T-cell (primary cell): Measurements from ENCODE around the gene ARMC6. TPM values are rescaled to one million over a fixed set of nuclear protein-coding genes. Genes with fewer than 3 reads are reported as not detected.
"Not testable (repeated sequence)": the region's sequence is repeated elsewhere in the genome, so short reads cannot be mapped to it uniquely, and the experiment has no call there.

Experiments
- ATAC-seq, 4 experiments: fragments of 200-7000 bp in 3 of 4; fragments of 150-1000 bp in 1 of 4; cut with Tn5 transposase; replicated peaks in 1 of 4; 1 replicate in 3 of 4; 2 replicates in 1 of 4; pipeline ENCODE4 v1.10.0; 2021; ENCODE audit warnings: moderate library complexity in 3 of 4, mild to moderate bottlenecking in 2 of 4, moderate number of reproducible peaks in 1 of 4
- CTCF ChIA-PET, 2 donors: fragments of 300-600 bp; sonication (Branson Sonifier 250); formaldehyde crosslinking; loops; one replicate each; lab custom pipeline; 2022; ENCODE audit warnings: antibody characterized with exemption in 2 of 2; lab: Charles Lee
- POLR2A ChIA-PET, 2 donors: fragments of 300-600 bp; sonication (Branson Sonifier 250); formaldehyde crosslinking; loops; one replicate each; lab custom pipeline; 2022; ENCODE audit warnings: antibody characterized with exemption in 2 of 2; lab: Charles Lee
- DNase-seq, 35 experiments: peaks; one replicate each; pipeline versions ENCODE4 v3.0.0 to v3.0.0-alpha.2; 2013 to 2023
- H3K27ac ChIP-seq: one replicate; pipeline ENCODE4 v1.5.1; 2013; ENCODE audit warnings: low read length
- H3K27me3 ChIP-seq, 2 experiments: replicated peaks in 1 of 2; 1 replicate in 1 of 2; 2 replicates in 1 of 2; pipeline versions ENCODE4 v1.6.1 to v1.7.0; 2013; ENCODE audit warnings: low read length in 1 of 2, mixed read lengths in 1 of 2; ENCODE audit not compliant: control insufficient read depth in 2 of 2, insufficient read depth in 2 of 2; ENCODE audit errors: extremely low read depth in 1 of 2
- H3K36me3 ChIP-seq, 2 donors: 1 replicate in 1 of 2; 2 replicates in 1 of 2; pipeline versions ENCODE4 v1.6.1 to v1.7.0; 2013; ENCODE audit warnings: low read length in 1 of 2; ENCODE audit not compliant: control insufficient read depth in 2 of 2, insufficient read depth in 1 of 2; ENCODE audit errors: extremely low read depth in 1 of 2
- H3K4me1 ChIP-seq, 2 experiments: 1 replicate in 1 of 2; 2 replicates in 1 of 2; pipeline versions ENCODE4 v1.6.1 to v1.7.0; 2013; ENCODE audit warnings: low read length in 2 of 2, mixed read lengths in 1 of 2; ENCODE audit not compliant: insufficient read depth in 2 of 2, control insufficient read depth in 1 of 2; ENCODE audit errors: extremely low read depth in 1 of 2
- H3K4me3 ChIP-seq, 2 donors: 1 replicate in 1 of 2; 2 replicates in 1 of 2; pipeline versions ENCODE4 v1.5.1 to v1.7.0; 2013; ENCODE audit warnings: mild to moderate bottlenecking in 2 of 2, low read length in 1 of 2, moderate library complexity in 1 of 2; ENCODE audit not compliant: control insufficient read depth in 1 of 2; ENCODE audit errors: extremely low read depth in 1 of 2
- H3K9me3 ChIP-seq: 2 replicates; pipeline ENCODE4 v1.7.0; 2013
- H3K27ac Mint-ChIP-seq, 2 donors: one replicate each; pipeline ENCODE4 v1.8.0; 2020 to 2021; ENCODE audit warnings: mild to moderate bottlenecking in 2 of 2, mixed read lengths in 2 of 2
- H3K27me3 Mint-ChIP-seq, 2 donors: one replicate each; pipeline ENCODE4 v1.8.0; 2021 to 2022; ENCODE audit warnings: mixed read lengths in 2 of 2
- H3K36me3 Mint-ChIP-seq: one replicate; pipeline ENCODE4 v1.8.0; 2021; ENCODE audit warnings: mixed read lengths
- H3K4me1 Mint-ChIP-seq, 3 donors: one replicate each; pipeline ENCODE4 v1.8.0; 2020 to 2022; ENCODE audit warnings: mixed read lengths in 3 of 3, mild to moderate bottlenecking in 1 of 3
- H3K4me3 Mint-ChIP-seq, 3 donors: one replicate each; pipeline ENCODE4 v1.8.0; 2020 to 2022; ENCODE audit warnings: mild to moderate bottlenecking in 3 of 3, mixed read lengths in 3 of 3, moderate library complexity in 3 of 3
- H3K9me3 Mint-ChIP-seq, 3 donors: one replicate each; pipeline ENCODE4 v1.8.0; 2020 to 2022; ENCODE audit warnings: mixed read lengths in 3 of 3
- WGBS: methylation state at CpG from one replicate; pipeline ENCODE4 v1.1.5; 2013; ENCODE audit warnings: missing lambda C conversion rate; ENCODE audit not compliant: insufficient coverage; 5-methylcytosine and 5-hydroxymethylcytosine counted together
- total RNA-seq, 35 experiments: library from RNA in 6 of 35; stranded (reverse) in 6 of 35; fragments of 120-200 nt in 1 of 35; gene quantifications; one replicate each; pipeline versions ENCODE4 v1.2.1 to v1.2.4 and lab custom pipeline; 2013 to 2026

The ARMC6 gene
- total RNA-seq, 5 donors from 2014 or later (not counting 1 experiment from before 2014, with no cell fraction given), result 12.8 to 22.7 (median 18.7) TPM

GRCh38 chr19:19098084-19098702 lies 64.8 kb downstream of the ARMC6 start:
- whole genome bisulfite sequencing, result 88% methylated on average over 8 of the region's 9 CpGs
- no peaks in the 10 kb centered on the region for H3K4me1 Mint-ChIP-seq
- Histone ChIP-seq H3K27ac (no peak overlapping the region), H3K27me3 (no peaks in the 10 kb centered on the region), H3K4me1 (no peaks in the 10 kb centered on the region), H3K4me3 (no peak overlapping the region), H3K9me3 (no peaks in the 10 kb centered on the region), H3K36me3 (peaks cover 12 to 44% of the 10 kb centered on the region in 2 donors)
- ChIA-PET CTCF (no interaction called here), POLR2A (no interaction called here)
- H3K27me3 Mint-ChIP-seq, result no peaks in the 10 kb centered on the region
- H3K4me3 Mint-ChIP-seq, result no peak overlapping the region
- H3K36me3 Mint-ChIP-seq, result peaks cover 18% of the 10 kb centered on the region
- no peaks in the 10 kb centered on the region for H3K9me3 Mint-ChIP-seq
- DNase-seq (no peak), ATAC-seq (no peak)
- H3K27ac Mint-ChIP-seq, result no peak overlapping the region

- Histone ChIP-seq H3K27ac (no peak overlapping the region), H3K36me3 (peaks cover 12 to 48% of the 10 kb centered on the region in 2 donors), H3K27me3 (no peaks in the 10 kb centered on the region), H3K4me1 (no peaks in the 10 kb centered on the region), H3K9me3 (no peaks in the 10 kb centered on the region), H3K4me3 (no peak overlapping the region)
- 96% methylated on average over 17 of the region's 18 CpGs for WGBS
- ChIA-PET CTCF (no interaction called here), POLR2A (no interaction called here)
- Mint-ChIP-seq H3K36me3 (peaks cover 18% of the 10 kb centered on the region), H3K4me3 (no peak overlapping the region), H3K27me3 (no peaks in the 10 kb centered on the region), H3K27ac (no peak overlapping the region), H3K9me3 (no peaks in the 10 kb centered on the region), H3K4me1 (no peaks in the 10 kb centered on the region)
- ATAC-seq, result no peak
- DNase-seq, result no peak
Observed at GRCh38 chr19:19098703-19099632, 65.6 kb downstream of the ARMC6 start.

- ChIA-PET CTCF (no interaction called here), POLR2A (no interaction called here)
- peaks cover 13% of the 10 kb centered on the region for H3K36me3 Mint-ChIP-seq
- Histone ChIP-seq H3K4me3 (no peak overlapping the region), H3K9me3 (no peaks in the 10 kb centered on the region), H3K27me3 (no peaks in the 10 kb centered on the region), H3K4me1 (no peaks in the 10 kb centered on the region), H3K27ac (no peak overlapping the region), H3K36me3 (peaks cover 12 to 42% of the 10 kb centered on the region in 2 donors)
- H3K9me3 Mint-ChIP-seq, result no peaks in the 10 kb centered on the region
- no peaks in the 10 kb centered on the region for H3K27me3 Mint-ChIP-seq
- H3K27ac Mint-ChIP-seq, result no peak overlapping the region
- no peak for DNase-seq
- no peak for ATAC-seq
- no peaks in the 10 kb centered on the region for H3K4me1 Mint-ChIP-seq
- 87% methylated on average over 3 of the region's 8 CpGs for WGBS
- H3K4me3 Mint-ChIP-seq, result no peak overlapping the region
Observed at GRCh38 chr19:19101540-19101939, 68.1 kb downstream of the ARMC6 start.

- H3K4me3 ChIP-seq, H3K4me1 Mint-ChIP-seq, H3K27ac ChIP-seq, H3K9me3 ChIP-seq, DNase-seq, H3K27ac Mint-ChIP-seq, ATAC-seq, POLR2A ChIA-PET, H3K4me3 Mint-ChIP-seq, H3K4me1 ChIP-seq, H3K27me3 Mint-ChIP-seq, H3K27me3 ChIP-seq, H3K9me3 Mint-ChIP-seq: not testable (repeated sequence)
- WGBS, result no CpG with 5 or more reads among the region's 10 CpGs
- CTCF ChIA-PET, result interaction anchor here in 1 of 2 donors (0.7 kb wide), 1 partner anchor 17 kb away, joined by 3 read pairs; no protein-coding TSS in a partner anchor
- H3K36me3 ChIP-seq, result peaks cover 3 to 34% of the 10 kb centered on the region in 2 donors
- peaks cover 10% of the 10 kb centered on the region for H3K36me3 Mint-ChIP-seq
Observed at GRCh38 chr19:19102566-19102965, 69.2 kb downstream of the ARMC6 start.

GRCh38 chr19:19103167-19103566 lies 69.8 kb downstream of the ARMC6 start:
- Mint-ChIP-seq H3K4me1 (no peaks in the 10 kb centered on the region), H3K27me3 (no peaks in the 10 kb centered on the region), H3K4me3 (no peak overlapping the region), H3K27ac (no peak overlapping the region), H3K9me3 (no peaks in the 10 kb centered on the region), H3K36me3 (peaks cover 11% of the 10 kb centered on the region)
- Histone ChIP-seq H3K9me3 (no peaks in the 10 kb centered on the region), H3K27me3 (no peaks in the 10 kb centered on the region), H3K27ac (no peak overlapping the region), H3K36me3 (peaks cover 4 to 33% of the 10 kb centered on the region in 2 donors), H3K4me1 (no peaks in the 10 kb centered on the region), H3K4me3 (no peak overlapping the region)
- no peak for DNase-seq
- 100% methylated on average over 1 of the region's 11 CpGs for WGBS
- ATAC-seq, result no peak
- CTCF ChIA-PET, result no interaction called here
- POLR2A ChIA-PET, result no interaction called here

GRCh38 chr19:19105365-19106055 lies 72.1 kb downstream of the ARMC6 start:
- Mint-ChIP-seq H3K4me3 (no peak overlapping the region), H3K9me3 (no peaks in the 10 kb centered on the region), H3K36me3 (peaks cover 11% of the 10 kb centered on the region), H3K27ac (no peak overlapping the region), H3K27me3 (no peaks in the 10 kb centered on the region), H3K4me1 (peaks cover 5 to 7% (median 6%) of the 10 kb centered on the region in 3 donors)
- H3K9me3 ChIP-seq, result no peaks in the 10 kb centered on the region
- ChIA-PET POLR2A (no interaction called here), CTCF (interaction anchor here in 1 of 2 donors (0.7 kb wide), 1 partner anchor 637 kb away, joined by 3 read pairs; no protein-coding TSS in a partner anchor)
- no peak overlapping the region for H3K27ac ChIP-seq
- peaks cover 0 to 6% of the 10 kb centered on the region in 2 experiments for H3K4me1 ChIP-seq
- H3K4me3 ChIP-seq, result no peak overlapping the region
- no peak for ATAC-seq
- DNase-seq, result no peak
- peaks cover 2 to 21% of the 10 kb centered on the region in 2 donors for H3K36me3 ChIP-seq
- H3K27me3 ChIP-seq, result no peaks in the 10 kb centered on the region
- WGBS, result 95% methylated on average over 21 of the region's 36 CpGs
